Liver (tissue), 9 donors: Measurements from ENCODE around the gene FAM241A. TPM values are rescaled to one million over a fixed set of nuclear protein-coding genes. Genes with fewer than 3 reads are reported as not detected.

Source experiments
- DNase-seq: peaks from one replicate; pipeline ENCODE4 v3.0.0-alpha.2; 2017; ENCODE audit warnings: low spot score
- H3K27ac ChIP-seq, 2 donors: one replicate each; pipeline ENCODE4 v1.7.0; 2013; ENCODE audit warnings: inconsistent platforms in 2 of 2, low read length in 2 of 2, control low read depth in 1 of 2, low read depth in 1 of 2, mild to moderate bottlenecking in 1 of 2
- H3K27me3 ChIP-seq, 4 donors: one replicate each; pipeline versions ENCODE4 v1.6.1 to v1.7.0; 2013; ENCODE audit warnings: low read length in 3 of 4, inconsistent platforms in 1 of 4, mild to moderate bottlenecking in 1 of 4, moderate library complexity in 1 of 4; ENCODE audit not compliant: control insufficient read depth in 4 of 4, insufficient read depth in 4 of 4
- H3K36me3 ChIP-seq, 4 donors: one replicate each; pipeline versions ENCODE4 v1.6.1 to v1.7.0; 2013; ENCODE audit warnings: low read length in 3 of 4, mild to moderate bottlenecking in 3 of 4, low read depth in 1 of 4, moderate library complexity in 1 of 4; ENCODE audit not compliant: control insufficient read depth in 4 of 4, insufficient read depth in 3 of 4
- H3K4me1 ChIP-seq, 4 donors: one replicate each; pipeline versions ENCODE4 v1.6.1 to v1.7.0; 2013; ENCODE audit warnings: low read length in 3 of 4, mild to moderate bottlenecking in 3 of 4, moderate library complexity in 1 of 4; ENCODE audit not compliant: control insufficient read depth in 4 of 4, insufficient read depth in 4 of 4
- H3K4me3 ChIP-seq, 3 donors: one replicate each; pipeline versions ENCODE4 v1.6.1 to v1.7.0; 2013; ENCODE audit warnings: low read length in 3 of 3, control low read depth in 1 of 3, low read depth in 1 of 3, mild to moderate bottlenecking in 1 of 3
- H3K9ac ChIP-seq, 2 donors: one replicate each; pipeline ENCODE4 v1.7.0; 2013; ENCODE audit warnings: low read length in 2 of 2, mild to moderate bottlenecking in 2 of 2, moderate library complexity in 2 of 2, control low read depth in 1 of 2, low read depth in 1 of 2
- H3K9me3 ChIP-seq, 4 donors: one replicate each; pipeline versions ENCODE4 v1.6.1 to v1.7.0; 2013; ENCODE audit warnings: low read length in 3 of 4; ENCODE audit not compliant: control insufficient read depth in 4 of 4
- CTCF ChIP-seq: fragments of 150-350 bp; IDR thresholded peaks from 2 replicates; pipeline ENCODE4 v1.5.1; 2017; ENCODE audit warnings: improper control_type of control experiment, low read depth, low read length; ENCODE audit not compliant: missing input control
- EGR1 ChIP-seq, 2 donors: IDR thresholded peaks; 2 replicates each; pipeline ENCODE4 v1.6.1; 2016 to 2018; ENCODE audit warnings: antibody characterized with exemption in 2 of 2, low read depth in 2 of 2
- FOXA1 ChIP-seq: IDR thresholded peaks from 2 replicates; pipeline ENCODE4 v1.6.1; 2016; ENCODE audit warnings: antibody characterized with exemption
- FOXA2 ChIP-seq: IDR thresholded peaks from 2 replicates; pipeline ENCODE4 v1.6.1; 2016; ENCODE audit warnings: antibody characterized with exemption
- GABPA ChIP-seq, 2 donors: IDR thresholded peaks in 1 of 2; conservative IDR thresholded peaks in 1 of 2; 2 replicates each; pipeline ENCODE4 v1.6.1; 2016; ENCODE audit warnings: antibody characterized with exemption in 2 of 2, mild to moderate bottlenecking in 1 of 2, moderate library complexity in 1 of 2
- HNF4A ChIP-seq, 2 donors: conservative IDR thresholded peaks; 2 replicates each; pipeline ENCODE4 v1.6.1; 2016; ENCODE audit warnings: antibody characterized with exemption in 2 of 2, mild to moderate bottlenecking in 2 of 2
- HNF4G ChIP-seq: IDR thresholded peaks from 2 replicates; pipeline ENCODE4 v1.6.1; 2016; ENCODE audit warnings: antibody characterized with exemption
- JUND ChIP-seq, 2 donors: IDR thresholded peaks; 2 replicates each; pipeline ENCODE4 v1.6.1; 2016; ENCODE audit warnings: antibody characterized with exemption in 2 of 2
- MAX ChIP-seq: IDR thresholded peaks from 2 replicates; pipeline ENCODE4 v1.6.1; 2016; ENCODE audit warnings: antibody characterized with exemption
- NR2F2 ChIP-seq: IDR thresholded peaks from 2 replicates; pipeline ENCODE4 v1.6.1; 2016; ENCODE audit warnings: antibody characterized with exemption
- RAD21 ChIP-seq, 2 donors: IDR thresholded peaks; 2 replicates each; pipeline ENCODE4 v1.6.1; 2016; ENCODE audit warnings: antibody characterized with exemption in 2 of 2, mild to moderate bottlenecking in 2 of 2
- RXRA ChIP-seq, 2 donors: IDR thresholded peaks; 2 replicates each; pipeline ENCODE4 v1.6.1; 2017 to 2018; ENCODE audit warnings: antibody characterized with exemption in 2 of 2, mild to moderate bottlenecking in 1 of 2
- SP1 ChIP-seq: IDR thresholded peaks from 2 replicates; pipeline ENCODE4 v1.6.1; 2018; ENCODE audit warnings: antibody characterized with exemption, mild to moderate bottlenecking
- TAF1 ChIP-seq: conservative IDR thresholded peaks from 2 replicates; pipeline ENCODE4 v1.6.1; 2016; ENCODE audit warnings: antibody characterized with exemption, mild to moderate bottlenecking
- ZBTB33 ChIP-seq: IDR thresholded peaks from 2 replicates; pipeline ENCODE4 v1.6.1; 2016; ENCODE audit warnings: antibody characterized with exemption
- WGBS: extraction: QIAGEN DNeasy Blood & Tissue Kit; methylation state at CpG from one replicate; pipeline ENCODE4 v1.1.7; 2013; 5-methylcytosine and 5-hydroxymethylcytosine counted together
- polyA plus RNA-seq, 2 donors: library from polyadenylated mRNA; stranded (reverse) in 1 of 2; unstranded in 1 of 2; fragments of 200-250 nt in 1 of 2; fragments of >200 nt in 1 of 2; fragmentation: Nextera tagmentation in 1 of 2; extraction: Ambion mirVana in 1 of 2; gene quantifications; one replicate each; pipeline versions ENCODE4 v1.2.1 to v1.2.3, GENCODE V29; 2013 to 2015
- total RNA-seq, 2 donors: library from RNA; depleted of rRNA; stranded (reverse); fragments of >200 nt; gene quantifications; one replicate each; pipeline ENCODE4 v1.2.3, GENCODE V29; 2014
- TF ChIP-seq, protein P1 (sequence below): IDR thresholded peaks from 2 replicates; pipeline ENCODE4 v1.6.1; 2016; ENCODE audit warnings: antibody characterized with exemption
- TF ChIP-seq, protein P2 (sequence below): IDR thresholded peaks from 2 replicates; pipeline ENCODE4 v1.6.1; 2016; ENCODE audit warnings: antibody characterized with exemption, mild to moderate bottlenecking
- donor health status: healthy.
- donor health status: healthy.
- donor health status: healthy.
- donor health status: healthy.
- donor health status: healthy.

FAM241A gene
- total and polyA plus RNA-seq, 4 donors, result 1.1 to 2.3 (median 1.7) TPM

- no peak for DNase-seq
- Histone ChIP-seq H3K9ac (no peak overlapping the region), H3K4me3 (no peak overlapping the region), H3K36me3 (no peaks in the 10 kb centered on the region), H3K27ac (no peak overlapping the region), H3K4me1 (peaks cover 0 to 3% (median 0%) of the 10 kb centered on the region in 4 donors), H3K27me3 (no peaks in the 10 kb centered on the region), H3K9me3 (no peaks in the 10 kb centered on the region)
- 78% methylated on average over 2 of the region's 2 CpGs for WGBS
- TF ChIP-seq ZBTB33, result no peak
- no peak for TF ChIP-seq JUND (IDR thresholded peaks at IDR 0.05)
- no peak for TF ChIP-seq MAX
- TF ChIP-seq HNF4G, result no peak
- TF ChIP-seq, protein P1, sequence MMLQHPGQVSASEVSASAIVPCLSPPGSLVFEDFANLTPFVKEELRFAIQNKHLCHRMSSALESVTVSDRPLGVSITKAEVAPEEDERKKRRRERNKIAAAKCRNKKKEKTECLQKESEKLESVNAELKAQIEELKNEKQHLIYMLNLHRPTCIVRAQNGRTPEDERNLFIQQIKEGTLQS, result no peak
- TF ChIP-seq GABPA (IDR thresholded peaks at IDR 0.05 in 1 of 2, conservative IDR thresholded peaks at IDR 0.05 in 1 of 2), result no peak
- no peak for TF ChIP-seq TAF1
- TF ChIP-seq HNF4A (conservative IDR thresholded peaks at IDR 0.05), result no peak
- TF ChIP-seq SP1, result no peak
- TF ChIP-seq RXRA (IDR thresholded peaks at IDR 0.05), result no peak
- no peak for TF ChIP-seq RAD21 (IDR thresholded peaks at IDR 0.05)
- no peak for TF ChIP-seq NR2F2
- no peak for TF ChIP-seq FOXA1
- TF ChIP-seq CTCF, result no peak
- TF ChIP-seq EGR1 (IDR thresholded peaks at IDR 0.05; ENCODE audit: low read depth in 2 of 2), result no peak
- TF ChIP-seq, protein P2, sequence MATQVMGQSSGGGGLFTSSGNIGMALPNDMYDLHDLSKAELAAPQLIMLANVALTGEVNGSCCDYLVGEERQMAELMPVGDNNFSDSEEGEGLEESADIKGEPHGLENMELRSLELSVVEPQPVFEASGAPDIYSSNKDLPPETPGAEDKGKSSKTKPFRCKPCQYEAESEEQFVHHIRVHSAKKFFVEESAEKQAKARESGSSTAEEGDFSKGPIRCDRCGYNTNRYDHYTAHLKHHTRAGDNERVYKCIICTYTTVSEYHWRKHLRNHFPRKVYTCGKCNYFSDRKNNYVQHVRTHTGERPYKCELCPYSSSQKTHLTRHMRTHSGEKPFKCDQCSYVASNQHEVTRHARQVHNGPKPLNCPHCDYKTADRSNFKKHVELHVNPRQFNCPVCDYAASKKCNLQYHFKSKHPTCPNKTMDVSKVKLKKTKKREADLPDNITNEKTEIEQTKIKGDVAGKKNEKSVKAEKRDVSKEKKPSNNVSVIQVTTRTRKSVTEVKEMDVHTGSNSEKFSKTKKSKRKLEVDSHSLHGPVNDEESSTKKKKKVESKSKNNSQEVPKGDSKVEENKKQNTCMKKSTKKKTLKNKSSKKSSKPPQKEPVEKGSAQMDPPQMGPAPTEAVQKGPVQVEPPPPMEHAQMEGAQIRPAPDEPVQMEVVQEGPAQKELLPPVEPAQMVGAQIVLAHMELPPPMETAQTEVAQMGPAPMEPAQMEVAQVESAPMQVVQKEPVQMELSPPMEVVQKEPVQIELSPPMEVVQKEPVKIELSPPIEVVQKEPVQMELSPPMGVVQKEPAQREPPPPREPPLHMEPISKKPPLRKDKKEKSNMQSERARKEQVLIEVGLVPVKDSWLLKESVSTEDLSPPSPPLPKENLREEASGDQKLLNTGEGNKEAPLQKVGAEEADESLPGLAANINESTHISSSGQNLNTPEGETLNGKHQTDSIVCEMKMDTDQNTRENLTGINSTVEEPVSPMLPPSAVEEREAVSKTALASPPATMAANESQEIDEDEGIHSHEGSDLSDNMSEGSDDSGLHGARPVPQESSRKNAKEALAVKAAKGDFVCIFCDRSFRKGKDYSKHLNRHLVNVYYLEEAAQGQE, result no peak
Measured at GRCh38 chr4:112127048-112127637, 18.1 kb upstream of the FAM241A start.

- 84% methylated on average over 3 of the region's 3 CpGs for WGBS
- no peak overlapping the region for H3K4me3 ChIP-seq
- H3K9me3 ChIP-seq, result no peaks in the 10 kb centered on the region
- no peak overlapping the region for H3K27ac ChIP-seq
- no peak overlapping the region for H3K9ac ChIP-seq
- H3K27me3 ChIP-seq, result no peaks in the 10 kb centered on the region
- H3K4me1 ChIP-seq, result peaks cover 0 to 3% (median 0%) of the 10 kb centered on the region in 4 donors
- DNase-seq, result no peak
- no peaks in the 10 kb centered on the region for H3K36me3 ChIP-seq
- TF ChIP-seq ZBTB33, result no peak
- no peak for TF ChIP-seq CTCF
- TF ChIP-seq FOXA2, result no peak
- no peak for TF ChIP-seq FOXA1
Measured at GRCh38 chr4:112127803-112128202, 17.5 kb upstream of the FAM241A start.
